ENCODE measurements around the gene CAMP. TPM values are rescaled to one million over a fixed set of nuclear protein-coding genes. Genes with fewer than 3 reads are reported as not detected.
"Not testable (repeated sequence)": the region's sequence is repeated elsewhere in the genome, so short reads cannot be mapped to it uniquely, and the experiment has no call there.

CAMP gene
- total and polyA plus RNA-seq, 8 donors, result 0.93 to 3.1 (median 1.3) TPM

DNA sequence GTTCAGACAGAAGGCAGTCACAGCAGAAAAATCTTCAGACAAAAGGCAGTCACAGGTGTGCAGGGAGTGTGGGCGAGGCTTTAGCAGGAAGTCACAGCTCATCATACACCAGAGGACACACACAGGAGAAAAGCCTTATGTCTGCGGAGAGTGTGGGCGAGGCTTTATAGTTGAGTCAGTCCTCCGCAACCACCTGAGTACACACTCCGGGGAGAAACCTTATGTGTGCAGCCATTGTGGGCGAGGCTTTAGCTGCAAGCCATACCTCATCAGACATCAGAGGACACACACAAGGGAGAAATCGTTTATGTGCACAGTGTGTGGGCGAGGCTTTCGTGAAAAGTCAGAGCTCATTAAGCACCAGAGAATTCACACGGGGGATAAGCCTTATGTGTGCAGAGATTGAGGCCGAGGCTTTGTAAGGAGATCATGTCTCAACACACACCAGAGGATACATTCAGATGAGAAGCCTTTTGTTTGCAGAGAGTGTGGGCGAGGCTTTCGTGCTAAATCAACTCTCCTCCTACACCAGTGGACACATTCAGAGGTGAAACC is 45.2 kb downstream of the CAMP start:
- TF ChIP-seq, protein P1, sequence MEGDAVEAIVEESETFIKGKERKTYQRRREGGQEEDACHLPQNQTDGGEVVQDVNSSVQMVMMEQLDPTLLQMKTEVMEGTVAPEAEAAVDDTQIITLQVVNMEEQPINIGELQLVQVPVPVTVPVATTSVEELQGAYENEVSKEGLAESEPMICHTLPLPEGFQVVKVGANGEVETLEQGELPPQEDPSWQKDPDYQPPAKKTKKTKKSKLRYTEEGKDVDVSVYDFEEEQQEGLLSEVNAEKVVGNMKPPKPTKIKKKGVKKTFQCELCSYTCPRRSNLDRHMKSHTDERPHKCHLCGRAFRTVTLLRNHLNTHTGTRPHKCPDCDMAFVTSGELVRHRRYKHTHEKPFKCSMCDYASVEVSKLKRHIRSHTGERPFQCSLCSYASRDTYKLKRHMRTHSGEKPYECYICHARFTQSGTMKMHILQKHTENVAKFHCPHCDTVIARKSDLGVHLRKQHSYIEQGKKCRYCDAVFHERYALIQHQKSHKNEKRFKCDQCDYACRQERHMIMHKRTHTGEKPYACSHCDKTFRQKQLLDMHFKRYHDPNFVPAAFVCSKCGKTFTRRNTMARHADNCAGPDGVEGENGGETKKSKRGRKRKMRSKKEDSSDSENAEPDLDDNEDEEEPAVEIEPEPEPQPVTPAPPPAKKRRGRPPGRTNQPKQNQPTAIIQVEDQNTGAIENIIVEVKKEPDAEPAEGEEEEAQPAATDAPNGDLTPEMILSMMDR (IDR thresholded peaks at IDR 0.05), result no peak
- Histone ChIP-seq H3K4me1 (peaks cover 0 to 6% of the 10 kb centered on the region in 2 donors), H3K27me3 (no peaks in the 10 kb centered on the region), H3K9me3 (no peaks in the 10 kb centered on the region), H3K4me3 (no peak overlapping the region), H3K36me3 (peaks cover 0 to 54% of the 10 kb centered on the region in 2 donors), H3K27ac (peak overlapping the region in 1 of 2 donors; percentile 37)
- DNase-seq, result peak in 1 of 4 donors; percentile 48
- intact Hi-C loops (cut with DNase I), result no loop called here
- ATAC-seq, result peak; percentile 83

- DNase-seq (no peak), ATAC-seq (no peak)
- Histone ChIP-seq H3K4me1 (peaks cover 0 to 8% of the 10 kb centered on the region in 2 donors), H3K9me3 (no peaks in the 10 kb centered on the region), H3K27me3 (no peaks in the 10 kb centered on the region), H3K4me3 (no peak overlapping the region), H3K36me3 (peaks cover 0 to 48% of the 10 kb centered on the region in 2 donors), H3K27ac (no peak overlapping the region)
- intact Hi-C loops (cut with DNase I), result no loop called here
- TF ChIP-seq, protein P1 (IDR thresholded peaks at IDR 0.05), result no peak
Measured at GRCh38 chr3:48268936-48269561, 45.8 kb downstream of the CAMP start.

- DNase-seq, result no peak
- TF ChIP-seq, protein P1 (IDR thresholded peaks at IDR 0.05), result no peak
- no peak overlapping the region for H3K27ac ChIP-seq
- H3K4me1 ChIP-seq, result peaks cover 0 to 8% of the 10 kb centered on the region in 2 donors
- no peak overlapping the region for H3K4me3 ChIP-seq
- H3K9me3 ChIP-seq, result no peaks in the 10 kb centered on the region
- peaks cover 0 to 43% of the 10 kb centered on the region in 2 donors for H3K36me3 ChIP-seq
- no peak for ATAC-seq
- no peaks in the 10 kb centered on the region for H3K27me3 ChIP-seq
- intact Hi-C loops (cut with DNase I), result no loop called here
Measured at GRCh38 chr3:48269592-48269991, 46.3 kb downstream of the CAMP start.

DNA sequence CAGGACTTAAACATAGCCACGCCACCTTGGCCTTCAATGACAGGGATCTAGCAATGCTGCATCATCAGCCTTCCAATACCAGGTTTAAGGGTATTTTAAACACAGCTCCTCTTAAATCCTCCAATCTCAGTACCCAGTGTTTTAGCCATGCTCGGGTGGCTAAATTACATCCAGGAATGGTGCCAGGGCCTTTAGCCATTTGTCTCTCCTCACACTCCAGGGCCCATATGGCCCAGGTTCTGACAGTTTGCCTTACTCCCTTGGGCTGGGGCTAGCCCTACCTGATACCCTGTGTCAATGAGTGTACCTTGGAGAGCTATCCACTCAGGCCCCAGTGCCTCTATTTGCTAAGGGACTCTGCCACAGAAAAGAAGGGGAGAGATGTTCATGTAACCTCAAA is 47.0 kb downstream of the CAMP start:
- ATAC-seq, result no peak
- Histone ChIP-seq H3K4me1 (peaks cover 0 to 8% of the 10 kb centered on the region in 2 donors), H3K9me3 (no peaks in the 10 kb centered on the region), H3K27ac (no peak overlapping the region), H3K27me3 (no peaks in the 10 kb centered on the region), H3K36me3 (peaks cover 0 to 42% of the 10 kb centered on the region in 2 donors), H3K4me3 (no peak overlapping the region)
- intact Hi-C loops (cut with DNase I), result loop anchor here in 1 of 2 donors (5.0 kb wide), 1 partner anchor 167 kb away; no protein-coding TSS in a partner anchor
- TF ChIP-seq, protein P1 (IDR thresholded peaks at IDR 0.05), result no peak
- DNase-seq, result no peak

DNA sequence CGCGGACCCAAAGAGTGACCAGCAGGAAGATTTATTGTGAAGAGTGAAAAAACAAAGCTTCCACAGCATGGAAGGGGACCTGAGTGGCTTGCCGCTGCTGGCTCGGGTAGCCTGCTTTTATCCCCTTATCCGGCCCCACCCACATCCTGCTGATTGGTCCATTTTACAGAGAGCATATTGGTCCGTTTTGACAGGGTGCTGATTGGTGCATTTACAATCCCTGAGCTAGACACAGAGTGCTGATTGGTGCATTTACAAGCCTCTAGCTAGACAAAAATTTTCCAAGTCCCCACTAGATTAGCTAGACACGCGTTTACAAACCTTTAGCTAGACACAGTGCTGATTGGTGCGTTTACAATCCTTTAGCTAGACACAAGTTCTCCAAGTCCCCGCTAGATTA is 47.9 kb downstream of the CAMP start:
- DNase-seq, ATAC-seq, H3K4me3 ChIP-seq, H3K27me3 ChIP-seq, H3K27ac ChIP-seq, H3K4me1 ChIP-seq, H3K9me3 ChIP-seq: not testable (repeated sequence)
- intact Hi-C loops (cut with DNase I), result loop anchor here in 1 of 2 donors (5.0 kb wide), 1 partner anchor 166 kb away; no protein-coding TSS in a partner anchor
- peaks cover 0 to 35% of the 10 kb centered on the region in 2 donors for H3K36me3 ChIP-seq
